Neuronal stem cell (in vitro differentiated cells): ENCODE measurements around the gene HUNK.

Source experiments
- DNase-seq: peaks from one replicate; pipeline ENCODE4 v3.0.0-alpha.2; 2013; ENCODE audit warnings: low spot score
- H2AFZ ChIP-seq: one replicate; pipeline ENCODE4 v1.6.1; 2013; ENCODE audit warnings: mild to moderate bottlenecking, low read length, inconsistent platforms
- H2AK5ac ChIP-seq: 2 replicates; pipeline ENCODE4 v1.6.1; 2013; ENCODE audit warnings: low read depth, mild to moderate bottlenecking, inconsistent platforms, low read length, moderate library complexity, mixed read lengths
- H2BK120ac ChIP-seq: 2 replicates; pipeline ENCODE4 v1.6.1; 2013; ENCODE audit warnings: low read depth, mild to moderate bottlenecking, inconsistent platforms, low read length, moderate library complexity, mixed read lengths
- H2BK12ac ChIP-seq: one replicate; pipeline ENCODE4 v1.6.1; 2013; ENCODE audit warnings: low read length, inconsistent platforms
- H2BK15ac ChIP-seq: 2 replicates; pipeline ENCODE4 v1.6.1; 2013; ENCODE audit warnings: mild to moderate bottlenecking, low read length, inconsistent platforms, mixed read lengths
- H2BK5ac ChIP-seq: one replicate; pipeline ENCODE4 v1.6.1; 2013; ENCODE audit warnings: inconsistent platforms, mild to moderate bottlenecking, low read length, moderate library complexity
- H3K14ac ChIP-seq: one replicate; pipeline ENCODE4 v1.6.1; 2013; ENCODE audit warnings: low read length, inconsistent platforms
- H3K18ac ChIP-seq: 2 replicates; pipeline ENCODE4 v1.6.1; 2013; ENCODE audit warnings: low read length, inconsistent platforms
- H3K23ac ChIP-seq: 2 replicates; pipeline ENCODE4 v1.6.1; 2013; ENCODE audit warnings: low read depth, mild to moderate bottlenecking, mixed read lengths, low read length, inconsistent platforms; ENCODE audit not compliant: poor library complexity
- H3K27ac ChIP-seq: replicated peaks from 3 replicates; pipeline ENCODE4 v1.5.1; 2013; ENCODE audit warnings: low read length, inconsistent platforms
- H3K27me3 ChIP-seq, 3 experiments: 2 replicates each; pipeline ENCODE4 v1.6.1; 2013; ENCODE audit warnings: low read length in 3 of 3, mild to moderate bottlenecking in 2 of 3, inconsistent platforms in 1 of 3, low read depth in 1 of 3, mixed read lengths in 1 of 3, moderate library complexity in 1 of 3; ENCODE audit not compliant: control insufficient read depth in 3 of 3, insufficient read depth in 3 of 3
- H3K36me3 ChIP-seq, 2 donors: replicated peaks in 1 of 2; 2 replicates each; pipeline ENCODE4 v1.6.1; 2013; ENCODE audit warnings: low read length in 2 of 2; ENCODE audit not compliant: control insufficient read depth in 2 of 2, insufficient read depth in 2 of 2
- H3K4ac ChIP-seq: 2 replicates; pipeline ENCODE4 v1.6.1; 2013; ENCODE audit warnings: inconsistent platforms, mild to moderate bottlenecking, low read length, moderate library complexity
- H3K4me1 ChIP-seq, 2 donors: 1 replicate in 1 of 2; 2 replicates in 1 of 2; pipeline ENCODE4 v1.6.1; 2013; ENCODE audit warnings: low read length in 2 of 2, low read depth in 1 of 2; ENCODE audit not compliant: control insufficient read depth in 2 of 2, insufficient read depth in 1 of 2
- H3K4me2 ChIP-seq: one replicate; pipeline ENCODE4 v1.6.1; 2013; ENCODE audit warnings: mild to moderate bottlenecking, low read length, inconsistent platforms; ENCODE audit not compliant: insufficient read depth, poor library complexity, severe bottlenecking
- H3K4me3 ChIP-seq, 2 donors: 2 replicates each; pipeline ENCODE4 v1.5.1; 2013; ENCODE audit warnings: low read length in 2 of 2, mild to moderate bottlenecking in 2 of 2, inconsistent platforms in 1 of 2, moderate library complexity in 1 of 2
- H3K79me1 ChIP-seq: one replicate; pipeline ENCODE4 v1.6.1; 2013; ENCODE audit warnings: low read depth, mild to moderate bottlenecking, inconsistent platforms, low read length, moderate library complexity
- H3K9ac ChIP-seq: one replicate; pipeline ENCODE4 v1.6.1; 2013; ENCODE audit warnings: mild to moderate bottlenecking, low read depth, low read length, inconsistent platforms; ENCODE audit not compliant: poor library complexity
- H3K9me3 ChIP-seq, 2 donors: replicated peaks in 1 of 2; 2 replicates each; pipeline versions ENCODE3 to v1.6.1; 2013; ENCODE audit warnings: low read length in 2 of 2, mild to moderate bottlenecking in 2 of 2, inconsistent platforms in 1 of 2, low read depth in 1 of 2, mixed read lengths in 1 of 2, moderate library complexity in 1 of 2; ENCODE audit not compliant: control insufficient read depth in 2 of 2, insufficient read depth in 1 of 2
- H4K8ac ChIP-seq: one replicate; pipeline ENCODE4 v1.6.1; 2013; ENCODE audit warnings: low read depth, mild to moderate bottlenecking, inconsistent platforms, low read length, moderate library complexity
- H4K91ac ChIP-seq: one replicate; pipeline ENCODE4 v1.6.1; 2013; ENCODE audit warnings: low read length, low read depth, mild to moderate bottlenecking, inconsistent platforms; ENCODE audit not compliant: poor library complexity
- WGBS, 2 donors: extraction: QIAGEN DNeasy Blood & Tissue Kit; methylation state at CpG; one replicate each; pipeline ENCODE4 v1.1.7; 2013; ENCODE audit warnings: missing lambda C conversion rate in 2 of 2, mixed read lengths in 1 of 2; ENCODE audit not compliant: insufficient read length in 2 of 2, insufficient replicate concordance in 1 of 2; ENCODE audit errors: extremely low coverage in 2 of 2; 5-methylcytosine and 5-hydroxymethylcytosine counted together

The HUNK gene

GRCh38 chr21:31932470-31932764 is 59.6 kb downstream of the HUNK start:
- Histone ChIP-seq H3K4me3 (no peak overlapping the region), H3K23ac (no peak overlapping the region), H2BK12ac (no peak overlapping the region), H3K79me1 (peaks cover 6% of the 10 kb centered on the region), H4K8ac (no peak overlapping the region), H3K14ac (no peak overlapping the region), H4K91ac (no peak overlapping the region), H2AFZ (no peak overlapping the region), H2BK15ac (no peak overlapping the region), H2AK5ac (no peak overlapping the region), H3K18ac (no peak overlapping the region), H3K27ac (no peak overlapping the region), H3K9me3 (peaks cover 0 to 2% of the 10 kb centered on the region in 2 donors), H3K4ac (no peak overlapping the region), H2BK5ac (no peak overlapping the region), H2BK120ac (no peak overlapping the region), H3K27me3 (no peaks in the 10 kb centered on the region), H3K36me3 (peaks cover 4 to 12% of the 10 kb centered on the region in 2 donors), H3K4me1 (peaks cover 29 to 36% of the 10 kb centered on the region in 2 donors), H3K9ac (no peak overlapping the region), H3K4me2 (no peak overlapping the region)
- no peak for DNase-seq
- no CpG with 5 or more reads among the region's 1 CpG for WGBS, 2 donors

DNA sequence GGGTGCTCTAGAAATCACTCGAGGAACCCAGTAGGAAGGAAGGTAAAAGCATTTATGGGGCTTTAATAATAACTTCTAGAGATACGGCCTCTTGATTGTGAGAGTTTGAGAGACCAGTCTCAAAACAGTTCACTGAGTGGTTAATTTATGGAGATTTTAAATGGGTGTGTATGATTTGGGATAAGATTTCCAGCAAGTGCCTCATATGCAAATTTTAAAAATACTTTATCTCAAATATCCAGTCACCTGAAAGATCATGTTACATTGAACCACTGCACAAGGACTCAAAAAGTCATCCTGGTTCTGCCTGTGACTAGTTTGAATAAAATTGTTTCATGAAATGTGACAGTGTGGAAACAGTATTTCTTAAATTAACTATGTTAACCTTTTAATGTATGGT is 64.5 kb downstream of the HUNK start:
- no peak overlapping the region for H2BK12ac ChIP-seq
- WGBS, 2 donors: no CpG with 5 or more reads among the region's 2 CpGs
- H3K23ac ChIP-seq: no peak overlapping the region
- no peak overlapping the region for H3K4me3 ChIP-seq
- H2BK5ac ChIP-seq: no peak overlapping the region
- H4K91ac ChIP-seq: no peak overlapping the region
- H3K27ac ChIP-seq: no peak overlapping the region
- peaks cover 2% of the 10 kb centered on the region for H3K79me1 ChIP-seq
- H3K36me3 ChIP-seq: peaks cover 2 to 20% of the 10 kb centered on the region in 2 donors
- H2BK120ac ChIP-seq: no peak overlapping the region
- no peak overlapping the region for H3K4ac ChIP-seq
- H2AK5ac ChIP-seq: no peak overlapping the region
- no peaks in the 10 kb centered on the region for H3K27me3 ChIP-seq
- no peak for DNase-seq
- no peak overlapping the region for H3K18ac ChIP-seq
- H3K14ac ChIP-seq: no peak overlapping the region
- no peak overlapping the region for H2BK15ac ChIP-seq
- H3K4me1 ChIP-seq: peaks cover 4 to 5% of the 10 kb centered on the region in 2 donors
- H2AFZ ChIP-seq: no peak overlapping the region
- H3K9me3 ChIP-seq: peaks cover 0 to 6% of the 10 kb centered on the region in 2 donors
- no peak overlapping the region for H3K9ac ChIP-seq
- H4K8ac ChIP-seq: no peak overlapping the region
- no peak overlapping the region for H3K4me2 ChIP-seq

DNA sequence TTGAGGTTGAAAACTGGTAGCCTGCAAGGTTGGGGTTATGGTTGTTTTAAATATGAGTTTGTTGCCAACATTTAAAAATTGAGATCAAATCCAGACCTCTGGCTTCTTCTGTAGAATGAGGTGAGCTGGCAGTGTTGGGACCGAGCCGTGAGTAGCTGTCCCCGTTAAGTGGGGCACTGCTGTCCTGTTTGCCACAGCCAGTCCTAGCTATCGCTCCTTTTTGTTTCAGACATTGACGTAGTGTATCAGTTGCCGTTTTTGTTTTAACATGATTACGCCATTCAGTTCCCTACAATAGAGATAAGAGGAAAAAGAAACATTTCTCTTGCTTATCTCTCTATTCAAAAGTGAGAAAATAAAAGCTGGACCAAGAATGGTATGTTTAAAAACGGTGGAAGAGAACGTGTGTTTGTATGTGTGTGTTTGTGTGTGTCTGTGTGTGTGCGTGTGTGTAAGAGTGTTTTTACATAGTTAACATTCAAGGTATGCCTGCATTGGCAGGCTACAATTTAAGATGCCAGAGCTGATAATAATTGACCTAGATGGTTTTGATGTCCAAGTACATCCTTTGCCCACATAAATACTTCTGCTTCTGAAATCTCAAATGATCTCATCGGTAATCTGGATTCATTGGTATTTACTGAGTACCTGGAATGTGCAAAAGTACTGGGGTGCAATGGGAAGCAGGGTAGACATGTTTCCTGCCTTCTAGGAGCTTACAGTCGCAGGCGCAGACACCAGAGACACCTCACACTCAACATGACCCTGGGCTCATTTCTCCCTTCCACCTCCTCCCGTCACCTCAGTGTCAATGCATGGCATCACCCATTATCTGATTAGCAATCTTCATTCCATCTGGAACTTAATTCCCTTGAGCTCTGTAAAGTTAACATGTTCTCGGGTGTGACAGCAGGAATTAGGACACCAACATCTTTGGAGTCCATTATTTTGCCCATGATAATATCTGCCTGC is 65.8 kb downstream of the HUNK start:
- peaks cover 2 to 26% of the 10 kb centered on the region in 2 donors for H3K36me3 ChIP-seq
- no peak overlapping the region for H3K4me3 ChIP-seq
- no peaks in the 10 kb centered on the region for H3K27me3 ChIP-seq
- 100% methylated on average over 3 of the region's 15 CpGs; no CpG with 5 or more reads in 1 of the 2 donors for WGBS, 2 donors
- no peak overlapping the region for H3K4me2 ChIP-seq
- H3K18ac ChIP-seq: no peak overlapping the region
- no peak overlapping the region for H2AFZ ChIP-seq
- H2AK5ac ChIP-seq: no peak overlapping the region
- H2BK15ac ChIP-seq: no peak overlapping the region
- no peak overlapping the region for H2BK120ac ChIP-seq
- H3K4ac ChIP-seq: no peak overlapping the region
- H2BK12ac ChIP-seq: no peak overlapping the region
- H3K27ac ChIP-seq: no peak overlapping the region
- DNase-seq: no peak
- H2BK5ac ChIP-seq: no peak overlapping the region
- peaks cover 2 to 4% of the 10 kb centered on the region in 2 donors for H3K4me1 ChIP-seq
- H3K14ac ChIP-seq: no peak overlapping the region
- no peak overlapping the region for H3K9ac ChIP-seq
- H4K8ac ChIP-seq: no peak overlapping the region
- peaks cover 0 to 6% of the 10 kb centered on the region in 2 donors for H3K9me3 ChIP-seq
- H3K23ac ChIP-seq: no peak overlapping the region
- H3K79me1 ChIP-seq: peaks cover 1% of the 10 kb centered on the region
- no peak overlapping the region for H4K91ac ChIP-seq

GRCh38 chr21:31941694-31942093 is 68.9 kb downstream of the HUNK start:
- no peak overlapping the region for H3K4me2 ChIP-seq
- no peak overlapping the region for H2BK5ac ChIP-seq
- H3K14ac ChIP-seq: no peak overlapping the region
- WGBS, 2 donors: no CpG with 5 or more reads among the region's 6 CpGs
- DNase-seq: no peak
- H2BK15ac ChIP-seq: no peak overlapping the region
- peaks cover 0 to 3% of the 10 kb centered on the region in 2 donors for H3K4me1 ChIP-seq
- peaks cover 7 to 47% of the 10 kb centered on the region in 2 donors for H3K36me3 ChIP-seq
- H3K79me1 ChIP-seq: peaks cover 1% of the 10 kb centered on the region
- H3K23ac ChIP-seq: no peak overlapping the region
- H3K4me3 ChIP-seq: no peak overlapping the region
- H2BK12ac ChIP-seq: no peak overlapping the region
- peaks cover 2 to 6% of the 10 kb centered on the region in 2 donors for H3K9me3 ChIP-seq
- no peak overlapping the region for H4K8ac ChIP-seq
- no peak overlapping the region for H4K91ac ChIP-seq
- no peaks in the 10 kb centered on the region for H3K27me3 ChIP-seq
- no peak overlapping the region for H2AK5ac ChIP-seq
- H2BK120ac ChIP-seq: no peak overlapping the region
- H3K9ac ChIP-seq: no peak overlapping the region
- no peak overlapping the region for H3K27ac ChIP-seq
- no peak overlapping the region for H3K18ac ChIP-seq
- H2AFZ ChIP-seq: no peak overlapping the region
- no peak overlapping the region for H3K4ac ChIP-seq
